ENCODE measurements around the gene DCTN3.

- TF ChIP-seq EZH2 (IDR thresholded peaks at IDR 0.05; ENCODE audit: insufficient read depth, poor library complexity, severe bottlenecking): peak; percentile 54
- TF ChIP-seq EZH2phosphoT487 (IDR thresholded peaks at IDR 0.05; ENCODE audit: insufficient read depth, low read depth): no peak
These were observed 41.8 kb downstream of the DCTN3 start for GRCh38 chr9:34578241-34579103.

All from GM23248 (cell line).